CD14-positive monocyte (primary cell): ENCODE data around the gene MAFF. TPM values are rescaled to one million over a fixed set of nuclear protein-coding genes. Genes with fewer than 3 reads are reported as not detected.

Experiments
- DNase-seq, 3 donors: peaks; one replicate each; pipeline ENCODE4 v3.0.0-alpha.2; 2011 to 2022
- H2AFZ ChIP-seq: 2 replicates; pipeline ENCODE4 v1.6.0; 2012; ENCODE audit warnings: mild to moderate bottlenecking, low read depth, low read length, inconsistent platforms; ENCODE audit not compliant: insufficient read depth, poor library complexity, severe bottlenecking
- H3K27ac ChIP-seq, 2 donors: 1 replicate in 1 of 2; 2 replicates in 1 of 2; pipeline ENCODE4 v1.5.1; 2012 to 2013; ENCODE audit warnings: low read length in 2 of 2, control low read depth in 1 of 2, inconsistent platforms in 1 of 2, low read depth in 1 of 2, mild to moderate bottlenecking in 1 of 2
- H3K27me3 ChIP-seq, 2 donors: one replicate each; pipeline versions ENCODE4 v1.6.0 to v1.6.1; 2011 to 2013; ENCODE audit warnings: low read length in 2 of 2; ENCODE audit not compliant: control insufficient read depth in 2 of 2, insufficient read depth in 2 of 2
- H3K36me3 ChIP-seq, 2 donors: replicated peaks in 1 of 2; 1 replicate in 1 of 2; 2 replicates in 1 of 2; pipeline versions ENCODE4 v1.5.1 to v1.6.1; 2012 to 2013; ENCODE audit warnings: low read length in 2 of 2, control low read depth in 1 of 2, inconsistent platforms in 1 of 2, mild to moderate bottlenecking in 1 of 2; ENCODE audit not compliant: insufficient read depth in 2 of 2, control insufficient read depth in 1 of 2
- H3K4me1 ChIP-seq, 2 donors: 1 replicate in 1 of 2; 2 replicates in 1 of 2; pipeline versions ENCODE4 v1.5.1 to v1.6.1; 2012 to 2013; ENCODE audit warnings: low read length in 2 of 2, control low read depth in 1 of 2, inconsistent platforms in 1 of 2, mild to moderate bottlenecking in 1 of 2, moderate library complexity in 1 of 2; ENCODE audit not compliant: insufficient read depth in 2 of 2, control insufficient read depth in 1 of 2
- H3K4me2 ChIP-seq: replicated peaks from 2 replicates; pipeline ENCODE3; 2012; ENCODE audit warnings: low read length, moderate library complexity, mild to moderate bottlenecking; ENCODE audit not compliant: poor library complexity, severe bottlenecking; ENCODE audit errors: extremely low read depth
- H3K4me3 ChIP-seq, 3 experiments: fragments of 200-600 bp in 1 of 3; sonication (generic) in 1 of 3; replicated peaks in 1 of 3; 1 replicate in 2 of 3; 2 replicates in 1 of 3; pipeline ENCODE4 v1.5.1; 2011 to 2013; ENCODE audit warnings: low read length in 3 of 3, mild to moderate bottlenecking in 3 of 3, control low read depth in 2 of 3, low read depth in 2 of 3, inconsistent platforms in 1 of 3, moderate library complexity in 1 of 3
- H3K79me2 ChIP-seq: 2 replicates; pipeline ENCODE4 v1.6.0; 2012; ENCODE audit warnings: mild to moderate bottlenecking, control low read depth, inconsistent platforms, low read length, moderate library complexity; ENCODE audit not compliant: insufficient read depth
- H3K9ac ChIP-seq: 2 replicates; pipeline ENCODE4 v1.6.0; 2017; ENCODE audit warnings: low read length, mild to moderate bottlenecking; ENCODE audit not compliant: insufficient read depth, poor library complexity, severe bottlenecking
- H3K9me3 ChIP-seq, 2 donors: replicated peaks in 1 of 2; 1 replicate in 1 of 2; 2 replicates in 1 of 2; pipeline versions ENCODE4 v1.5.1 to v1.6.1; 2012 to 2013; ENCODE audit warnings: low read length in 2 of 2, control low read depth in 1 of 2; ENCODE audit not compliant: control insufficient read depth in 1 of 2, insufficient read depth in 1 of 2
- H4K20me1 ChIP-seq: 2 replicates; pipeline ENCODE4 v1.6.0; 2012; ENCODE audit warnings: mild to moderate bottlenecking, low read length, control low read depth, moderate library complexity; ENCODE audit not compliant: insufficient read depth
- H3K27ac Mint-ChIP-seq, 7 donors: one replicate each; pipeline ENCODE4 v1.8.0; 2020; ENCODE audit warnings: mild to moderate bottlenecking in 7 of 7, mixed read lengths in 7 of 7, moderate library complexity in 6 of 7, inconsistent platforms in 2 of 7
- H3K27me3 Mint-ChIP-seq, 3 donors: one replicate each; pipeline ENCODE4 v1.8.0; 2021 to 2022; ENCODE audit warnings: low read depth in 3 of 3, mild to moderate bottlenecking in 3 of 3, mixed read lengths in 3 of 3, moderate library complexity in 3 of 3, inconsistent platforms in 1 of 3
- H3K36me3 Mint-ChIP-seq, 2 donors: one replicate each; pipeline ENCODE4 v1.8.0; 2020; ENCODE audit warnings: mixed read lengths in 2 of 2, inconsistent platforms in 1 of 2, mild to moderate bottlenecking in 1 of 2
- H3K4me1 Mint-ChIP-seq: one replicate; pipeline ENCODE4 v1.8.0; 2020; ENCODE audit warnings: mild to moderate bottlenecking, mixed read lengths
- H3K4me3 Mint-ChIP-seq, 2 donors: one replicate each; pipeline ENCODE4 v1.8.0; 2020; ENCODE audit warnings: mild to moderate bottlenecking in 2 of 2, mixed read lengths in 2 of 2, moderate library complexity in 1 of 2
- H3K9me3 Mint-ChIP-seq, 7 donors: one replicate each; pipeline ENCODE4 v1.8.0; 2020 to 2022; ENCODE audit warnings: mixed read lengths in 7 of 7, mild to moderate bottlenecking in 6 of 7, moderate library complexity in 6 of 7, inconsistent platforms in 2 of 7
- WGBS: methylation state at CpG from one replicate; pipeline ENCODE4 v1.1.5; 2013; ENCODE audit warnings: missing lambda C conversion rate; ENCODE audit not compliant: insufficient coverage; 5-methylcytosine and 5-hydroxymethylcytosine counted together
- intact Hi-C, 2 donors: fragments of 100-400 bp; cut with micrococcal nuclease; formaldehyde crosslinking; loops; one replicate each; pipeline versions ENCODE4 v1.15.0 to v1.15.1; 2023
- polyA plus RNA-seq, 3 donors: library from polyadenylated mRNA; depleted of rRNA in 1 of 3; unstranded in 2 of 3; stranded (reverse) in 1 of 3; fragments of 300-500 nt in 2 of 3; fragments of >200 nt in 1 of 3; fragmentation: Illumina TruSeq in 2 of 3; gene quantifications; 1 replicate in 2 of 3; 2 replicates in 1 of 3; pipeline ENCODE4 v1.2.3, GENCODE V29; 2012 to 2021
- TF ChIP-seq, protein P1 (sequence below): fragments of 200-600 bp; IDR thresholded peaks from one replicate; pipeline ENCODE4 v1.8.0; 2022; ENCODE audit warnings: antibody characterized with exemption, mild to moderate bottlenecking

MAFF gene
- polyA plus RNA-seq, 3 donors, result 1.5 to 67.3 (median 2.0) TPM

DNA sequence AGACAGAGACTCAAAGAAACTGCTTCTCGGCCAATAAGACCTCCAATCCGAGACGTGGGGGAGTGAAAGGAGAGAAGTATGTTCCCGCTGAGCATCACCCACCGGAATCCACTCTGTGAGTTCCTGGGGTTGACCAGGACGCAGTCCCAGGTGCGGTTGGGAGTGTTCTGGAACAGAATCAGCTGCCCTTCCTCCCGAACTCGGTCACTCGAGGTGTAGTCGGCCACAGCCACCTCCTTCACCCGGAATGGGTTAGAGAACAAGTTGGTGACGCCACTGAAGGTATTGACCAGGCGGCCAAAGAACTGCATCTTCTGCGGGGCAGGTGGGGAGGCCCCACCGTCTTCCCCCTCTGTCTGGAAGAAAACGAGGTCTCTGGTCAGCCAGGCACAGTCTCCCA, 32.7 kb upstream of the MAFF start:
- Histone ChIP-seq H2AFZ (no peak overlapping the region), H3K4me3 (no peak overlapping the region), H3K79me2 (no peaks in the 10 kb centered on the region), H3K27ac (no peak overlapping the region), H3K9me3 (no peaks in the 10 kb centered on the region), H3K27me3 (no peaks in the 10 kb centered on the region), H3K36me3 (no peaks in the 10 kb centered on the region), H4K20me1 (no peaks in the 10 kb centered on the region), H3K4me1 (peaks cover 4 to 6% of the 10 kb centered on the region in 2 donors), H3K9ac (no peak overlapping the region), H3K4me2 (no peak overlapping the region)
- Mint-ChIP-seq H3K4me3 (no peak overlapping the region), H3K9me3 (peaks cover 0 to 2% (median 0%) of the 10 kb centered on the region in 7 donors), H3K4me1 (peaks cover 8% of the 10 kb centered on the region), H3K27ac (peak overlapping the region in 1 of 7 donors; percentile 36), H3K36me3 (peaks cover 15% of the 10 kb centered on the region in 2 donors), H3K27me3 (peaks cover under 1 to 8% (median 3%) of the 10 kb centered on the region in 3 donors)
- intact Hi-C loops, result no loop called here
- DNase-seq, result no peak
- TF ChIP-seq, protein P1, sequence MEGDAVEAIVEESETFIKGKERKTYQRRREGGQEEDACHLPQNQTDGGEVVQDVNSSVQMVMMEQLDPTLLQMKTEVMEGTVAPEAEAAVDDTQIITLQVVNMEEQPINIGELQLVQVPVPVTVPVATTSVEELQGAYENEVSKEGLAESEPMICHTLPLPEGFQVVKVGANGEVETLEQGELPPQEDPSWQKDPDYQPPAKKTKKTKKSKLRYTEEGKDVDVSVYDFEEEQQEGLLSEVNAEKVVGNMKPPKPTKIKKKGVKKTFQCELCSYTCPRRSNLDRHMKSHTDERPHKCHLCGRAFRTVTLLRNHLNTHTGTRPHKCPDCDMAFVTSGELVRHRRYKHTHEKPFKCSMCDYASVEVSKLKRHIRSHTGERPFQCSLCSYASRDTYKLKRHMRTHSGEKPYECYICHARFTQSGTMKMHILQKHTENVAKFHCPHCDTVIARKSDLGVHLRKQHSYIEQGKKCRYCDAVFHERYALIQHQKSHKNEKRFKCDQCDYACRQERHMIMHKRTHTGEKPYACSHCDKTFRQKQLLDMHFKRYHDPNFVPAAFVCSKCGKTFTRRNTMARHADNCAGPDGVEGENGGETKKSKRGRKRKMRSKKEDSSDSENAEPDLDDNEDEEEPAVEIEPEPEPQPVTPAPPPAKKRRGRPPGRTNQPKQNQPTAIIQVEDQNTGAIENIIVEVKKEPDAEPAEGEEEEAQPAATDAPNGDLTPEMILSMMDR, result no peak
- 97% methylated on average over 14 of the region's 17 CpGs for WGBS

DNA sequence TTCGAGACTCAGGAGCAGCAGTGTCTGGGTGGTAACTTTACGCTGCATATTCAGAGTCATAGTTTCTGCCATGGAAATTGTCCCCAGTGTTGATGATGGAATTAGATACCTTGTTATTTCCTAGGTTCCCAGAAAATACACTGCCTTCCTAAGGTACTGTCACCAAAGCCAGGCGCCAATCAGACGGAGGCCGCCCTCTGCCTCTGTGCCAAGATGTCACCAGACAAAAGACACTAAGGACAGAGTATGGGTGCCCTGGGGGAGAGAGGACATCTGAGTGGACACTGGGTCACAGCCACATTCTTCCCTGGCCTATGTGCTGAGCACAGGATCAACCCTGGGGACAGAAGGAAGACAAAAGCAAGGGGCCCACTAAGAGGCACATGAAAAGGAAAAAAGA, 31.3 kb upstream of the MAFF start:
- Mint-ChIP-seq H3K4me1 (peaks cover 8% of the 10 kb centered on the region), H3K27me3 (peaks cover 1 to 4% (median 3%) of the 10 kb centered on the region in 3 donors), H3K9me3 (peaks cover 0 to 2% (median 0%) of the 10 kb centered on the region in 7 donors), H3K4me3 (no peak overlapping the region), H3K36me3 (peaks cover 14 to 15% of the 10 kb centered on the region in 2 donors), H3K27ac (no peak overlapping the region)
- Histone ChIP-seq H3K9ac (no peak overlapping the region), H3K79me2 (no peaks in the 10 kb centered on the region), H3K27me3 (no peaks in the 10 kb centered on the region), H4K20me1 (no peaks in the 10 kb centered on the region), H3K36me3 (no peaks in the 10 kb centered on the region), H3K4me1 (peaks cover 5 to 9% of the 10 kb centered on the region in 2 donors), H3K9me3 (no peaks in the 10 kb centered on the region), H3K27ac (no peak overlapping the region), H2AFZ (no peak overlapping the region), H3K4me3 (no peak overlapping the region), H3K4me2 (no peak overlapping the region)
- TF ChIP-seq, protein P1, result no peak
- intact Hi-C loops, result no loop called here
- WGBS, result 100% methylated on average over 5 of the region's 5 CpGs
- DNase-seq, result no peak
